Cardiac fibroblast (primary cell): ENCODE data around the gene LARGE1.

Experiments
- DNase-seq, 2 donors: peaks; one replicate each; pipeline versions ENCODE4 v3.0.0 to v3.0.0-alpha.2; 2010; ENCODE audit warnings: low read depth in 2 of 2
- H3K4me3 ChIP-seq, 2 donors: replicated peaks in 1 of 2; 1 replicate in 1 of 2; 2 replicates in 1 of 2; pipeline ENCODE4 v1.5.1; 2011; ENCODE audit warnings: low read depth in 2 of 2, low read length in 2 of 2, mild to moderate bottlenecking in 2 of 2, moderate library complexity in 1 of 2
- TF ChIP-seq, protein P1 (sequence below): IDR thresholded peaks from one replicate; pipeline ENCODE4 v1.5.1; 2011; ENCODE audit warnings: low read depth, mild to moderate bottlenecking, low read length, inconsistent platforms

Gene LARGE1

GRCh38 chr22:33726294-33726734, 194.0 kb downstream of the LARGE1 start:
- TF ChIP-seq, protein P1, sequence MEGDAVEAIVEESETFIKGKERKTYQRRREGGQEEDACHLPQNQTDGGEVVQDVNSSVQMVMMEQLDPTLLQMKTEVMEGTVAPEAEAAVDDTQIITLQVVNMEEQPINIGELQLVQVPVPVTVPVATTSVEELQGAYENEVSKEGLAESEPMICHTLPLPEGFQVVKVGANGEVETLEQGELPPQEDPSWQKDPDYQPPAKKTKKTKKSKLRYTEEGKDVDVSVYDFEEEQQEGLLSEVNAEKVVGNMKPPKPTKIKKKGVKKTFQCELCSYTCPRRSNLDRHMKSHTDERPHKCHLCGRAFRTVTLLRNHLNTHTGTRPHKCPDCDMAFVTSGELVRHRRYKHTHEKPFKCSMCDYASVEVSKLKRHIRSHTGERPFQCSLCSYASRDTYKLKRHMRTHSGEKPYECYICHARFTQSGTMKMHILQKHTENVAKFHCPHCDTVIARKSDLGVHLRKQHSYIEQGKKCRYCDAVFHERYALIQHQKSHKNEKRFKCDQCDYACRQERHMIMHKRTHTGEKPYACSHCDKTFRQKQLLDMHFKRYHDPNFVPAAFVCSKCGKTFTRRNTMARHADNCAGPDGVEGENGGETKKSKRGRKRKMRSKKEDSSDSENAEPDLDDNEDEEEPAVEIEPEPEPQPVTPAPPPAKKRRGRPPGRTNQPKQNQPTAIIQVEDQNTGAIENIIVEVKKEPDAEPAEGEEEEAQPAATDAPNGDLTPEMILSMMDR, result no peak
- peak; percentile 42 to 58 for DNase-seq
- no peak overlapping the region for H3K4me3 ChIP-seq

DNA sequence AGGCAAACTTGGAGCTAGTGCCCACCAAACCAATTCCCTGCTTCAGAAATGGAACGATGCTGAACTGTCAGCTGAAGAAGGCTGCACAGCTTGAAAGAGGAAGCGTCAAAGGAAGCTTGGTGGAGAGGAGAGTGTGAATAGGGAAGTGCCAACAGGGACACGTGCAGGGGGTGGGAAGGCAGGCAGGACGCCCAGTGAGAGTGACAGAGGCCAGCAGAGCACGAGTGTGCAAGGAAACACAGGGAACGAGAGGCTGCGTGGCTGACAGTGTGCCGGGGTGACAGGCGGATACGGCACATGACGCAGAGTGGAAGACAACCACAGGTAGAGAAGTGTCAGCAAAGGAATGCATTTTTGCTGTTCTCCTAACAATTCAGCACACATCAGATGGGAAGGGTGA, 196.4 kb downstream of the LARGE1 start:
- no peak for DNase-seq
- H3K4me3 ChIP-seq, result no peak overlapping the region
- TF ChIP-seq, protein P1, result no peak

DNA sequence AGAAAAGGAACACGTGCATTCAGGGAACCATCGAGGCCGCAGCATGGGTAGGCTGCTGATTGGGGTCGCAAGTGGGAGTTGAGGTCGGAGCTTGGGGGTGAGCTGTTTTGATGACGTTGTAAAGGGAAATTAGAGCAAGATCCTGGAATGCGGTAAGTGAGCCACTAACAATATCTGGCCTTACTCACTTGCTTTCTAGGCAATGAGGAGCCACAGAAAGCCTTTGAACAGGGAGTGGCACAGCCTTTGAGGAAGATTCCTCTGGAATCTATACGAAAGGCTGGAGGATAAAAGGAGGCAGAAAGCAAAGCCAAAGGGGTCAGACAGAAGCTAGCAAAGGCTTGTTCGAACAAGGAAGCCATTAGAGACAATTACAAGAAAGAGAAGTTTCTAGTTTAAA, 197.5 kb downstream of the LARGE1 start:
- DNase-seq, result no peak
- TF ChIP-seq, protein P1, result no peak
- no peak overlapping the region for H3K4me3 ChIP-seq

GRCh38 chr22:33720166-33720878, 200.0 kb downstream of the LARGE1 start:
- H3K4me3 ChIP-seq, result no peak overlapping the region
- TF ChIP-seq, protein P1, result no peak
- no peak for DNase-seq

- TF ChIP-seq, protein P1, result no peak
- DNase-seq, result no peak
- no peak overlapping the region for H3K4me3 ChIP-seq
Observed at GRCh38 chr22:33717694-33718396, 202.4 kb downstream of the LARGE1 start.

DNA sequence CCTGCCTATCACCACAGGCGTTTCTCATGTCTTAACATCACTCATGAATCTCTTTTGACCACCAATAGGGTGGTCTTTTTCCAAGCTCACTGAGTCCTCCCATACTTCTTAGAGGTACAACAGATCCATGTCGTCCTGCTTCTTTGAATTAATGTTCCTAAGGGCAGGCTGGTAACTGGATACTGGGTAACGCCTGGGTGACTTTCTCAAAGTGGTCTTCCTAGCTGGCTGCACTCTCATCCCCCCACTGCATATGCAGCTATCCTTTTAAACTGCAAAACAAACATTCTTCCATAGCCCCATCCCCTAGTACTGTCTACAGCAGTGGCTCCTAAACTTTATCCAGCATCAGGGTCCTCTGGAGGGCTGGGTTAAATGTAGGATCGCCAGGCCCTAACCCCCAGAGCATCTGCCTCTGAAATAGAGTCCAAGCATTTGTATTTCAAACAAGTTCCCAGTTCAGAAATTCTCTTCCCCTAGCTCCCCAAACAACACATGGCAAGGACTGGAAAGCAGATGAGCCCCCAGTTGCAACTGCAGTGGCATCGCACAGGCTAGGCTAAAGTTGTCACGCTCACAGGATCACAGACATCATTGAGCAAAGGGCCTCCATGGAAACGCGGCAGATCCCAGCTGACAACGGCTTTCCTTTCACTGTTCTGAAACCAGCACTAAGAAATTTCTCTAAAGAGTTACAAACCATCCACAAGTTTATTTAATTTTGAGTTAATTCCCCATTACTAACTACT, 204.9 kb downstream of the LARGE1 start:
- TF ChIP-seq, protein P1, result no peak
- no peak overlapping the region for H3K4me3 ChIP-seq
- no peak for DNase-seq
